ENCODE measurements around the gene PNPLA7.

The PNPLA7 gene

GRCh38 chr9:137477778-137478612 lies 72.2 kb downstream of the PNPLA7 start:
- POLR2A ChIA-PET (ENCODE audit: low non-redundant PET): no interaction called here
- no peak for DNase-seq (ENCODE audit: low spot score)
- no peak for TF ChIP-seq CTCF (conservative IDR thresholded peaks at IDR 0.05; ENCODE audit: low read depth)
- CTCF ChIA-PET: no interaction called here
- H3K27ac ChIP-seq: peak overlapping the region; percentile 86; the same call in 1 of the 2 replicates

GRCh38 chr9:137476856-137477255 lies 73.3 kb downstream of the PNPLA7 start:
- no peak for TF ChIP-seq CTCF (conservative IDR thresholded peaks at IDR 0.05; ENCODE audit: low read depth)
- ChIA-PET POLR2A (ENCODE audit: low non-redundant PET) (no interaction called here), CTCF (interaction anchor here (0.6 kb wide), 3 partner anchors 58 to 241 kb away, joined by 3 to 5 read pairs (median 3); no protein-coding TSS in a partner anchor)
- no peak for DNase-seq (ENCODE audit: low spot score)
- H3K27ac ChIP-seq: no peak overlapping the region

- TF ChIP-seq CTCF (conservative IDR thresholded peaks at IDR 0.05; ENCODE audit: low read depth): no peak
- CTCF ChIA-PET: no interaction called here
- POLR2A ChIA-PET (ENCODE audit: low non-redundant PET): no interaction called here
- no peak overlapping the region for H3K27ac ChIP-seq
- DNase-seq (ENCODE audit: low spot score): no peak
These were observed 74.5 kb downstream of the PNPLA7 start for GRCh38 chr9:137475666-137476065.

DNA sequence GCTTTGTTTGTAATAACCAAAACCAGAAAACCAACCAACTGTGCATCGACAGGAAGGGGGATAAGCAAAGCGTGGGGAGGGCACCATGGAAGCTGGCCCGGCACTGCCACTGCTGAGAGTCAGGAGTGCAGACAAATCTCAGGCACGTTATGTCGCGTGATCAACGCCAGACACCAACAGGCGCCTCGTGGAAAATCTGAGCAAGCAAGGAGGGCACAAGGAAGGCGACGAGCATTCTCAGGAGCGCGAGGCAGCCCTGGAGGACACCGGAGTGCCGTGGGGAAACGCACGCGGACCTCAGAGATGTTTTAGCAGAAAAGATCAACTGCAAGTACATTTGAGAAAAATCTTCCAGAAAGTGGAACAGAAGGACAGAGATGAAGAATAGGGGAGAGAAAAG lies 75.9 kb downstream of the PNPLA7 start:
- ChIA-PET CTCF (no interaction called here), POLR2A (ENCODE audit: low non-redundant PET) (no interaction called here)
- no peak overlapping the region for H3K27ac ChIP-seq
- TF ChIP-seq CTCF (conservative IDR thresholded peaks at IDR 0.05; ENCODE audit: low read depth): no peak
- no peak for DNase-seq (ENCODE audit: low spot score)

GRCh38 chr9:137470785-137471184 lies 79.4 kb downstream of the PNPLA7 start:
- POLR2A ChIA-PET (ENCODE audit: low non-redundant PET): no interaction called here
- no peak for TF ChIP-seq CTCF (conservative IDR thresholded peaks at IDR 0.05; ENCODE audit: low read depth)
- CTCF ChIA-PET: interaction anchor here (0.6 kb wide), 1 partner anchor 295 kb away, joined by 3 read pairs; no protein-coding TSS in a partner anchor
- no peak for DNase-seq (ENCODE audit: low spot score)
- H3K27ac ChIP-seq: no peak overlapping the region

DNA sequence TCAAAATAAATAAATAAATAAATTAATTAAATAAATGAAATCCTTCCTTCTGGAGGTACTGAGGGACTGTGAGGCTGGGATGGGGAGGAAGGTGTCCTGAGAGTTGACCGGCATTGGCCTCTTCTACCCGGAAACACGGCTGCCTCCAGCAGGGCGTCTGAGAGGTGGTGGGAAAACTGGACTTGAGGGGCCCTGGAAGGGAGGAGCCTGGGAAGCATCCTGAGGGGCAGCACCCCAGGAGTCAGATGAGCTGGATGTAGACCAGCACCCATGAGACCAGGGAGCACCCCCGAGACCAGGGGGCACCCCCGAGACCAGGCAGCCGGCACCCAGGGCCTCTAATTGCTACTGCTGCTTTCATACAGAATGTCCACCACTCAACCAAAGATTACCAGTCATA lies 82.3 kb downstream of the PNPLA7 start:
- DNase-seq (ENCODE audit: low spot score): no peak
- ChIA-PET POLR2A (ENCODE audit: low non-redundant PET) (no interaction called here), CTCF (interaction anchor here (0.6 kb wide), 1 partner anchor 342 kb away, joined by 3 read pairs; no protein-coding TSS in a partner anchor)

More for the DNA sequence above, 82.3 kb downstream of the PNPLA7 start:
- TF ChIP-seq CTCF (conservative IDR thresholded peaks at IDR 0.05; ENCODE audit: low read depth): no peak
- no peak overlapping the region for H3K27ac ChIP-seq

All from RWPE1 (cell line).